HepG2 (cell line): Measurements from ENCODE around the gene GJB5. TPM values are rescaled to one million over a fixed set of nuclear protein-coding genes. Genes with fewer than 3 reads are reported as not detected.
A peak's percentile ranks its signal among the peaks of the same experiment; 100 is the strongest.

Experiments
- ATAC-seq: fragments of 200-7000 bp; cut with Tn5 transposase; 3 replicates; pipeline ENCODE4 v1.9.1; 2020; ENCODE audit warnings: mild to moderate bottlenecking, moderate library complexity
- BruUV-seq: library from RNA; stranded (reverse); fragments of 400-500 nt; replicated peaks from 2 replicates; lab custom pipeline; 2021; lab: Mats Ljungman, UMichigan
- CTCF ChIA-PET: fragments of 300-600 bp; formaldehyde crosslinking; extraction: SDS; loops from one replicate; lab custom pipeline; 2021; ENCODE audit warnings: low total read pairs, inconsistent platforms, low intra/inter-chr PET ratio; lab: Yijun Ruan, JAX
- POLR2A ChIA-PET: fragments of 350-600 bp; sonication (Branson Sonifier 250); formaldehyde crosslinking; loops from one replicate; lab custom pipeline; 2020; ENCODE audit warnings: antibody characterized with exemption, inconsistent platforms; lab: Yijun Ruan, JAX
- DNase-seq: peaks from one replicate; pipeline ENCODE4 v3.0.0-alpha.2; 2015; ENCODE audit warnings: low spot score
- FAIRE-seq: peaks from 3 replicates; lab custom pipeline; 2011; peaks lifted over from hg19 to GRCh38; lab: Jason Lieb, UNC
- H2AFZ ChIP-seq: one replicate; pipeline ENCODE4 v1.6.1; 2011; ENCODE audit warnings: low read length, inconsistent platforms
- H3K27ac ChIP-seq: fragments of 300-600 bp; 3 replicates; pipeline ENCODE4 v1.8.0; 2011; ENCODE audit warnings: mixed run types, mild to moderate bottlenecking, mixed read lengths, low read length, inconsistent platforms; ENCODE audit not compliant: insufficient read depth; ENCODE audit errors: extremely low read length
- H3K27me3 ChIP-seq, 2 experiments: fragments of 200-600 bp in 1 of 2; 2 replicates in 1 of 2; 3 replicates in 1 of 2; pipeline versions ENCODE4 v1.6.0 to v1.8.0; 2011; ENCODE audit warnings: low read length in 2 of 2, mild to moderate bottlenecking in 2 of 2, moderate library complexity in 2 of 2, inconsistent platforms in 1 of 2; ENCODE audit not compliant: insufficient read depth in 2 of 2, control insufficient read depth in 1 of 2
- H3K36me3 ChIP-seq, 2 experiments: fragments of 200-600 bp in 1 of 2; replicated peaks in 1 of 2; 2 replicates in 1 of 2; 3 replicates in 1 of 2; pipeline versions ENCODE4 v1.5.1 to v1.8.0; 2011; ENCODE audit warnings: low read length in 2 of 2, inconsistent platforms in 1 of 2; ENCODE audit not compliant: insufficient read depth in 2 of 2, control insufficient read depth in 1 of 2
- H3K4me1 ChIP-seq: 2 replicates; pipeline ENCODE4 v1.5.1; 2012; ENCODE audit warnings: low read length, inconsistent platforms; ENCODE audit not compliant: insufficient read depth
- H3K4me2 ChIP-seq: 2 replicates; pipeline ENCODE4 v1.6.0; 2011; ENCODE audit warnings: low read depth, low read length, inconsistent platforms
- H3K4me3 ChIP-seq, 3 experiments: fragments of 200-600 bp in 1 of 3; sonication (generic), shearing (Covaris generic) in 1 of 3; replicated peaks in 1 of 3; 2 replicates each; pipeline ENCODE4 v1.5.1; 2011 to 2016; ENCODE audit warnings: low read length in 3 of 3, inconsistent platforms in 2 of 3, low read depth in 2 of 3, mild to moderate bottlenecking in 2 of 3, control low read depth in 1 of 3, mixed read lengths in 1 of 3; ENCODE audit not compliant: insufficient read depth in 1 of 3
- H3K79me2 ChIP-seq: one replicate; pipeline ENCODE4 v1.6.1; 2011; ENCODE audit warnings: low read length, inconsistent platforms; ENCODE audit not compliant: insufficient read depth
- H3K9ac ChIP-seq: 2 replicates; pipeline ENCODE4 v1.6.0; 2011; ENCODE audit warnings: mild to moderate bottlenecking, low read depth, low read length, inconsistent platforms; ENCODE audit not compliant: insufficient read depth
- H3K9me3 ChIP-seq: 2 replicates; pipeline ENCODE4 v1.5.1; 2012; ENCODE audit warnings: mild to moderate bottlenecking, low read length
- H4K20me1 ChIP-seq: 2 replicates; pipeline ENCODE4 v1.6.0; 2011; ENCODE audit warnings: inconsistent platforms, mild to moderate bottlenecking, low read length, moderate library complexity; ENCODE audit not compliant: insufficient read depth
- GRHL1 ChIP-seq: sonication (generic); formaldehyde crosslinking; conservative IDR thresholded peaks from 2 replicates; pipeline ENCODE4 v1.8.0; 2022; ENCODE audit warnings: missing genetic modification reagents
- HOXD1 ChIP-seq: sonication (generic); formaldehyde crosslinking; IDR thresholded peaks from 2 replicates; pipeline ENCODE4 v1.5.0; 2020; ENCODE audit warnings: missing genetic modification reagents
- ZNF768 ChIP-seq: sonication (generic); formaldehyde crosslinking; IDR thresholded peaks from 2 replicates; pipeline ENCODE4 v1.4.0; 2020; ENCODE audit warnings: missing genetic modification reagents
- WGBS: methylation state at CpG from one replicate; pipeline ENCODE4 v1.1.6; 2017; ENCODE audit warnings: low lambda C conversion rate; 5-methylcytosine and 5-hydroxymethylcytosine counted together
- in situ Hi-C: cut with HindIII; loops from 2 replicates; pipeline ENCODE4 v1.10.0; 2017; ENCODE audit warnings: low pct_unique_long_range_greater_than_20kb; ENCODE audit not compliant: extremely low pct_ligation_motif_present
- intact Hi-C: fragments of 100-400 bp; cut with micrococcal nuclease; formaldehyde crosslinking; loops from one replicate; pipeline ENCODE4 v1.10.0; 2022; ENCODE audit not compliant: unreplicated experiment
- polyA plus RNA-seq, 8 experiments: library from polyadenylated mRNA; depleted of rRNA in 3 of 8; stranded (reverse) in 7 of 8; unstranded in 1 of 8; fragments of >200 nt; fragmentation: Illumina TruSeq in 4 of 8; extraction: Trizol in 4 of 8; gene quantifications; 2 replicates each; pipeline versions ENCODE4 v1.2.1 to v1.2.3, GENCODE V29; 2011 to 2016; ENCODE audit warnings: low read depth in 4 of 8, missing spikeins in 1 of 8, mixed read lengths in 1 of 8; ENCODE audit not compliant: insufficient read depth in 1 of 8
- total RNA-seq, 5 experiments: library from RNA; depleted of rRNA; stranded (reverse); fragments of >200 nt; fragmentation: Illumina TruSeq; extraction: Trizol; gene quantifications; 2 replicates each; pipeline ENCODE4 v1.2.3, GENCODE V29; 2016; ENCODE audit warnings: low read depth in 1 of 5

Gene GJB5
- total and polyA plus RNA-seq, 2 of the 13 experiments (the other 11 are each of a cell fraction or from before 2014, with no cell fraction given) = not detected

GRCh38 chr1:34745666-34746065, 9.2 kb upstream of the GJB5 start:
- in situ Hi-C loops (loop anchor here (10.0 kb wide), 3 partner anchors 201 to 1111 kb away; no protein-coding TSS in a partner anchor), intact Hi-C loops (no loop called here)
- POLR2A ChIA-PET = no interaction called here
- no peak for DNase-seq
- Histone ChIP-seq H4K20me1 (no peaks in the 10 kb centered on the region), H3K27ac (no peak overlapping the region), H3K79me2 (no peaks in the 10 kb centered on the region), H3K36me3 (no peaks in the 10 kb centered on the region), H3K9me3 (no peaks in the 10 kb centered on the region), H3K4me3 (no peak overlapping the region), H2AFZ (no peak overlapping the region), H3K4me1 (peaks cover 6% of the 10 kb centered on the region; the same call in 1 of the 2 replicates), H3K9ac (no peak overlapping the region), H3K27me3 (peaks cover 2 to 17% of the 10 kb centered on the region in 2 experiments; a peak in 4 of 5 replicates), H3K4me2 (no peak overlapping the region)
- BruUV-seq = no TSS peak
- WGBS = 0% methylated on average over 3 of the region's 5 CpGs
- FAIRE-seq = no peak
- TF ChIP-seq HOXD1 (CRISPR knock-in tag) = no peak
- CTCF ChIA-PET = no interaction called here
- no peak for ATAC-seq

GRCh38 chr1:34746101-34746500, 8.7 kb upstream of the GJB5 start:
- H3K36me3 ChIP-seq = no peaks in the 10 kb centered on the region
- no peaks in the 10 kb centered on the region for H4K20me1 ChIP-seq
- no TSS peak for BruUV-seq
- TF ChIP-seq ZNF768 (CRISPR knock-in tag) (peak; percentile 79), GRHL1 (CRISPR knock-in tag) (no peak)
- ATAC-seq = no peak
- H3K9me3 ChIP-seq = no peaks in the 10 kb centered on the region
- H3K4me3 ChIP-seq = no peak overlapping the region
- H3K27me3 ChIP-seq = peaks cover 2 to 17% of the 10 kb centered on the region in 2 experiments; a peak in 4 of 5 replicates
- no peak overlapping the region for H3K9ac ChIP-seq
- in situ Hi-C loops = loop anchor here (10.0 kb wide), 3 partner anchors 201 to 1111 kb away; no protein-coding TSS in a partner anchor
- WGBS = 0% methylated on average over 2 of the region's 4 CpGs
- no peak for FAIRE-seq
- H2AFZ ChIP-seq = no peak overlapping the region
- H3K79me2 ChIP-seq = no peaks in the 10 kb centered on the region
- no peak overlapping the region for H3K4me2 ChIP-seq
- ChIA-PET CTCF (no interaction called here), POLR2A (no interaction called here)
- intact Hi-C loops = no loop called here
- DNase-seq = no peak
- peaks cover 6% of the 10 kb centered on the region; the same call in 1 of the 2 replicates for H3K4me1 ChIP-seq
- no peak overlapping the region for H3K27ac ChIP-seq
